Measurements from ENCODE around the gene ZNRF1. TPM values are rescaled to one million over a fixed set of nuclear protein-coding genes. Genes with fewer than 3 reads are reported as not detected.
A peak's percentile ranks its signal among the peaks of the same experiment; 100 is the strongest.
"Not testable (repeated sequence)": the region's sequence is repeated elsewhere in the genome, so short reads cannot be mapped to it uniquely, and the experiment has no call there.

Gene ZNRF1
- total RNA-seq, 4 donors from 2014 or later = 14.1 to 37.4 (median 19.4) TPM

GRCh38 chr16:75127713-75128415 is 129.0 kb downstream of the ZNRF1 start:
- intact Hi-C loops (cut with DNase I; ENCODE audit: low total_unique reads) = no loop called here
- no peaks in the 10 kb centered on the region for H3K36me3 ChIP-seq
- DNase-seq = no peak
- no peaks in the 10 kb centered on the region for H3K4me1 ChIP-seq
- no peaks in the 10 kb centered on the region for H3K27me3 ChIP-seq
- no peak for TF ChIP-seq POLR2A (IDR thresholded peaks at IDR 0.05)
- TF ChIP-seq, protein P1, sequence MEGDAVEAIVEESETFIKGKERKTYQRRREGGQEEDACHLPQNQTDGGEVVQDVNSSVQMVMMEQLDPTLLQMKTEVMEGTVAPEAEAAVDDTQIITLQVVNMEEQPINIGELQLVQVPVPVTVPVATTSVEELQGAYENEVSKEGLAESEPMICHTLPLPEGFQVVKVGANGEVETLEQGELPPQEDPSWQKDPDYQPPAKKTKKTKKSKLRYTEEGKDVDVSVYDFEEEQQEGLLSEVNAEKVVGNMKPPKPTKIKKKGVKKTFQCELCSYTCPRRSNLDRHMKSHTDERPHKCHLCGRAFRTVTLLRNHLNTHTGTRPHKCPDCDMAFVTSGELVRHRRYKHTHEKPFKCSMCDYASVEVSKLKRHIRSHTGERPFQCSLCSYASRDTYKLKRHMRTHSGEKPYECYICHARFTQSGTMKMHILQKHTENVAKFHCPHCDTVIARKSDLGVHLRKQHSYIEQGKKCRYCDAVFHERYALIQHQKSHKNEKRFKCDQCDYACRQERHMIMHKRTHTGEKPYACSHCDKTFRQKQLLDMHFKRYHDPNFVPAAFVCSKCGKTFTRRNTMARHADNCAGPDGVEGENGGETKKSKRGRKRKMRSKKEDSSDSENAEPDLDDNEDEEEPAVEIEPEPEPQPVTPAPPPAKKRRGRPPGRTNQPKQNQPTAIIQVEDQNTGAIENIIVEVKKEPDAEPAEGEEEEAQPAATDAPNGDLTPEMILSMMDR (IDR thresholded peaks at IDR 0.05) = no peak
- H3K9me3 ChIP-seq = no peaks in the 10 kb centered on the region
- H3K4me3 ChIP-seq = no peak overlapping the region
- H3K27ac ChIP-seq = no peak overlapping the region

- H3K4me1 ChIP-seq; H3K27me3 ChIP-seq; intact Hi-C loops (cut with DNase I; ENCODE audit: low total_unique reads); H3K4me3 ChIP-seq; H3K27ac ChIP-seq; H3K36me3 ChIP-seq; H3K9me3 ChIP-seq; DNase-seq: not testable (repeated sequence)
These were observed 130.8 kb downstream of the ZNRF1 start for GRCh38 chr16:75129421-75130149.

DNA sequence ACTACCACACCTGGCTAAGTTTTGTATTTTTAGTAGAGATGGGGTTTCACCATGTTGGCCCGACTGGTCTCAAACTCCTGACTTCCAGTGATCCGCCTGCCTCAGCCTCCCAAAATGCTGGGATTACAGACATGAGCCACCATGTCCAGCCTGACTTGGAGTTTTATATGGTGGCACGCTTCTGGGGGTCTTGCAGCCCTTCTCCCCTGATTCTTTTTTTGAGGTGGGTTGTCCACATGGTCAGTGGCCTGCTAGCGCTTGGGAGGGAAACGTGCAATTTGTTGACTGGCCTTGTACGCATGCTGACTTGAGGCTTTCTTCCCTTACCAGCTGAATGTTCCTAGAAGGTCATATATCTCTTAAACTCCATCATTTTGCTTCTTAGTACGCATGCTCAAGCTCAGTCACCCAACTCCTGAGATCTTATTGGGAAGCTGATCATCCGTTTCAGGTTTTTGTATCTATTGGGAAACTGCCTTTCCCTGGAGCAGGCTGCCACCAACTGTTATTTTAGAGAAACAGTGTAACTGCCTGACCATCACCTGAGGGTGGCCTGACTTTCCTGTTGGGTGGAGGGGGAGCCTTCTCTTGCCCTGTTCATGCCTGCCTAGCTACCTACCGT is 131.4 kb downstream of the ZNRF1 start:
- intact Hi-C loops (cut with DNase I; ENCODE audit: low total_unique reads) = no loop called here
- H3K4me3 ChIP-seq = no peak overlapping the region
- H3K36me3 ChIP-seq = no peaks in the 10 kb centered on the region
- no peaks in the 10 kb centered on the region for H3K27me3 ChIP-seq
- no peak for TF ChIP-seq POLR2A (IDR thresholded peaks at IDR 0.05)
- TF ChIP-seq, protein P1 (IDR thresholded peaks at IDR 0.05) = peak in 2 of 4 experiments; percentile 21 to 33
- H3K4me1 ChIP-seq = no peaks in the 10 kb centered on the region
- no peak for DNase-seq
- no peaks in the 10 kb centered on the region for H3K9me3 ChIP-seq
- no peak overlapping the region for H3K27ac ChIP-seq

DNA sequence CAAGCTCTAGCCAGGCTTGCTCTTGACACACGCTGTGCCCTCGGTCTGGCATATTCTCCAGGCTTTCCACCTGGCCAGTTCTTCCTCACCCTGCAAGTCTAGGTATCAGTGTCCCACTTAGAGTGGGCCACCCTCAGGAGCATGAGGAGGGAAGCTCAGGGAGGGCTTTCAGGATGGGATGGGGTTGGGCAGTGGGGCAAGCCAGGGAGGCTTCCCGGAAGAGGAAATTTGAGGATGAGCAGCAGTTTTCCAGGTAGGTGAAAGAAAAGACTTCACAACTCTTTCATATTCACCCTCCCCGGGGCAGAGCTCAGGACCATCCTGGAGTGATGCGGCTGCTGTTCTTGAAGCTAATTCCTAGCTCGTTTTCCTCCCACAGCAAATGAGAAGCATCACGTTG is 132.3 kb downstream of the ZNRF1 start:
- no peaks in the 10 kb centered on the region for H3K9me3 ChIP-seq
- DNase-seq = no peak
- H3K36me3 ChIP-seq = no peaks in the 10 kb centered on the region
- H3K4me1 ChIP-seq = no peaks in the 10 kb centered on the region
- H3K4me3 ChIP-seq = no peak overlapping the region
- intact Hi-C loops (cut with DNase I; ENCODE audit: low total_unique reads) = no loop called here
- no peak overlapping the region for H3K27ac ChIP-seq
- no peaks in the 10 kb centered on the region for H3K27me3 ChIP-seq
- TF ChIP-seq, protein P1 (IDR thresholded peaks at IDR 0.05) = no peak
- no peak for TF ChIP-seq POLR2A (IDR thresholded peaks at IDR 0.05)

GRCh38 chr16:75138233-75138632 is 139.4 kb downstream of the ZNRF1 start:
- TF ChIP-seq, protein P1 (IDR thresholded peaks at IDR 0.05) = no peak
- TF ChIP-seq POLR2A (IDR thresholded peaks at IDR 0.05) = no peak
- Histone ChIP-seq H3K9me3 (no peaks in the 10 kb centered on the region), H3K4me1 (no peaks in the 10 kb centered on the region), H3K27ac (no peak overlapping the region), H3K36me3 (no peaks in the 10 kb centered on the region), H3K27me3 (no peaks in the 10 kb centered on the region), H3K4me3 (no peak overlapping the region)
- intact Hi-C loops (cut with DNase I; ENCODE audit: low total_unique reads) = no loop called here
- no peak for DNase-seq
